ENCODE results near the gene NCOA1. TPM values are rescaled to one million over a fixed set of nuclear protein-coding genes. Genes with fewer than 3 reads are reported as not detected.
"Not testable (repeated sequence)": the region's sequence is repeated elsewhere in the genome, so short reads cannot be mapped to it uniquely, and the experiment has no call there.

Gene NCOA1
- total and polyA plus RNA-seq, 5 experiments from 2014 or later, result 13.0 to 44.8 (median 27.2) TPM

- H3K27ac Mint-ChIP-seq, result no peak overlapping the region
- H3K9me3 Mint-ChIP-seq, result no peaks in the 10 kb centered on the region
- H3K4me1 Mint-ChIP-seq, result peaks cover 2 to 18% (median 4%) of the 10 kb centered on the region in 4 donors
- H3K27me3 Mint-ChIP-seq, result peaks cover 0 to 8% (median 4%) of the 10 kb centered on the region in 5 donors
- H3K36me3 Mint-ChIP-seq, result peaks cover 0 to 14% (median 12%) of the 10 kb centered on the region in 3 donors
- ATAC-seq (no peak), DNase-seq (no peak)
- H3K4me3 Mint-ChIP-seq, result no peak overlapping the region
- POLR2A ChIA-PET, result no interaction called here
Observed at GRCh38 chr2:24787532-24787931, 296.5 kb downstream of the NCOA1 start.

DNA sequence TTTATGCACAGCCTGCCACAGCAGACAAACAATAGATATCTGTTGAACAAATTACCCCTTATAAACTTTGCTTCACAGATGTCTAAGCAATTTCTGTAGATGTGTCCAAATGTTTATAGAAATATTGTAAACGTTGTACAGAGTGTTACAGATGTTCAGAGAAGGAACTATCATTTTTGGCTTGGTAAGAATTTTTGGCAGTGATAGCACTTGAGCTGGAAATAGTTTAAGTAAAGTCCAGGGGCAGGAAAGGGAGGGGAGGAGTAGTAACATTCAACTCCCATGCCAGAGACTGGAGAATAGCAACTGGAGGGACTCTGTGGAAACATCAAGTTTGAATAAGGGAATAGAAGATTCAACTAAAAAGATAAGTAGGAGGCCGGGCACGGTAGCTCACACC lies 297.8 kb downstream of the NCOA1 start:
- H3K27me3 Mint-ChIP-seq, result peaks cover 0 to 3% (median 0%) of the 10 kb centered on the region in 5 donors
- no peak for DNase-seq
- POLR2A ChIA-PET, result no interaction called here
- H3K27ac Mint-ChIP-seq, result no peak overlapping the region
- H3K4me3 Mint-ChIP-seq, result no peak overlapping the region
- peaks cover 0 to 14% (median 12%) of the 10 kb centered on the region in 3 donors for H3K36me3 Mint-ChIP-seq
- H3K4me1 Mint-ChIP-seq, result peaks cover 7 to 30% (median 12%) of the 10 kb centered on the region in 4 donors
- peaks cover 0 to 3% (median 0%) of the 10 kb centered on the region in 9 donors for H3K9me3 Mint-ChIP-seq
- no peak for ATAC-seq

DNA sequence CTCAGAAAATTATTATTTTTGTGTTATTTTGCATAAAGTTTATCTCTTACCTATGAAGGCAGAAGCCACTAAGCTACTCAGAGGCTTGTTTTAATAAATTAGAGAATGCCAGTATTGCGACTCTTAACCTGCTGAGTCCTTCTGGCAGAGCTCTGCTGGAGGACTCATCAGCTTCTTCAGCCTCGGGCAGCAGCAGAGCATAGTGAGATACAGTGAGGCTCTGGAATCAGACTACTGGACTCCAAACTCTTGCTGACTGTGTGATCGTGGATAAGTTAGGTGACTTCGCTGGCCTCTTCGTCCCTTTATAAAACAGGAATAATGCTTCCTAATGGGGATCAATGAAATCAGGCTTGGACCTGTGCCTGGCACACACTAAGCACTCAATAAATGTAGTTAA lies 300.4 kb downstream of the NCOA1 start:
- POLR2A ChIA-PET, result no interaction called here
- Mint-ChIP-seq H3K27ac (peak overlapping the region in 1 of 10 donors; percentile 24), H3K36me3 (peaks cover 0 to 14% (median 12%) of the 10 kb centered on the region in 3 donors), H3K4me1 (peaks cover 8 to 25% (median 14%) of the 10 kb centered on the region in 4 donors), H3K27me3 (peaks cover 0 to 3% (median 0%) of the 10 kb centered on the region in 5 donors), H3K4me3 (peak overlapping the region in 1 of 10 donors; percentile 7), H3K9me3 (peaks cover 0 to 3% (median 0%) of the 10 kb centered on the region in 9 donors)
- DNase-seq (no peak), ATAC-seq (no peak)

DNA sequence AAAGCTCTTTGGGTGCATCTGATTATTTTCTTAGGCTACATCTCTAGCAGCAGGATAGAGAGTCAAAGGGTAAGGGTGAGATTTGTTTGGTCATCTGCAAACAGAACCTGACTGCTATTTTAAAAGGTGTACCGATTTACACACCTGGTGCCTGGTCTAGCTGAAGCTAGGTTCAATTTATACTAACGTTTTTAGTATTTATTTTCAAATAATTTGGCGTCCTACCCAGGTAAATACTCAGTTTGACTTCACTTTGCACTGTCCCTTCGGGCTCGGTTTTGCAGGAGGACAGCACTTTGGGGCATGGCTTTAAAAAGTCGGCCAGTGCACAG lies 301.5 kb downstream of the NCOA1 start:
- ATAC-seq (no peak), DNase-seq (no peak)
- peaks cover 9 to 25% (median 14%) of the 10 kb centered on the region in 4 donors for H3K4me1 Mint-ChIP-seq
- POLR2A ChIA-PET, result interaction anchor here (0.8 to 1.4 kb wide), 6 partner anchors 25 to 881 kb away, joined by 3 to 6 read pairs (median 4); partner anchors contain the start of genes DTNB, ITSN2 and NCOA1
- peaks cover 0 to 15% (median 12%) of the 10 kb centered on the region in 3 donors for H3K36me3 Mint-ChIP-seq
- peak overlapping the region; percentile 99 to 100 (median 100) for H3K27ac Mint-ChIP-seq
- H3K4me3 Mint-ChIP-seq, result peak overlapping the region; percentile 91 to 99 (median 96)
- H3K27me3 Mint-ChIP-seq, result peaks cover 0 to 3% (median 0%) of the 10 kb centered on the region in 5 donors
- peaks cover 0 to 3% (median 0%) of the 10 kb centered on the region in 9 donors for H3K9me3 Mint-ChIP-seq

DNA sequence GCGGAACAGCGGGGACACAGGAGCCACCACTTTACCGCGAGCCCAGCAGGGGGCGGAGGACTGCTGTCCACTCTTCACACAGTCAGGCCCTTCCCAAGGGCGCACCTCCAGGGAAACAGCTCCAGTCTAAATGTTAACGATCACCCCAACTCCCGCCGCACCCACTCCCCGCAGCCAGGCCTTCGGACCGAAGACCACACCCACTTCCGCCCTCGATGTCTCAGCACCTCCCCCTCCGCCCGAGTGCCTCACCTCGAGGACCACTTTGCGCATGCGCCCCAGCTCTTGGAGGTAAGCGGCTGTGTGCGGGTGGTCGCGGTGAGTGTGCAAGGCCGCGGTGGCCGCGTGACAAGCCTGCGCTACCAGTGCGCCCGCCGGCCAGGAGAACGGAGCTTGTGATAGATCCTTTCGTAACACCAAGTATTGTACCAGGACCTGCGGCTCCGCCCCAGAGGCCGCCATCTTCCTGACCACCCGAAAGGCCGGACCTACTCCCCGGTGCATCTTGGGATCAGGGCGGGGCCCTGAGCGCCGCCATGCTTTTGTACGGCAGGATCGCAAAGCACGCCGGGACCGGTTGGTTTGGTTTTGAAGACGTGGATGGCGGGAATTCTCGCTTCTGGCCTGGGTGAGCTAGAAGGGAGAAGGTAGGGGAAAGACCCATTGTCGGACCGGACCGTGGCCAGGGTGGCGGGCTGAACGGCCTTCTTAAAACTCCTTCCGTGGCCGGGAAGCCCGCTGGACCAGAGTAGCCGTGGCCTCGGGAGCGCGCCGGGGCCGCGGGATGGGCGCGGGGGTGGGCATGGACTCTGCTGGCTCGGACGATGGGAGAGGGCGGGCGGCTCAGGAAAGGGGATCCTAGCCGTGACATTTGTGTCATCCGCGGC lies 302.1 kb downstream of the NCOA1 start, which contains the start of the genes CENPO and PTRHD1:
Gene CENPO (plus strand): TSS at position 552 of the 887 bp plus-strand sequence. CDS start 495 bp downstream, outside the sequence.
Gene PTRHD1 (minus strand): TSS at position 518 of the 887 bp plus-strand sequence. CDS start 14 bp downstream, at position 504.
- Mint-ChIP-seq H3K36me3 (peaks cover 0 to 17% (median 12%) of the 10 kb centered on the region in 3 donors), H3K4me1 (peaks cover 9 to 25% (median 14%) of the 10 kb centered on the region in 4 donors), H3K27ac (peak within 1 kb of the TSS; percentile 99 to 100 (median 100)), H3K27me3 (peaks cover 0 to 3% (median 0%) of the 10 kb centered on the region in 5 donors), H3K4me3 (peak within 1 kb of the TSS; percentile 91 to 99 (median 96)), H3K9me3 (peaks cover 0 to 3% (median 0%) of the 10 kb centered on the region in 9 donors)
- POLR2A ChIA-PET, result interaction anchor here (0.6 to 1.4 kb wide), 8 partner anchors 26 to 880 kb away, joined by 3 to 6 read pairs (median 4); partner anchors contain the start of genes ADCY3, DTNB, ITSN2 and NCOA1
- DNase-seq (peak; percentile 88 to 100 (median 93)), ATAC-seq (peak; percentile 97 to 98)

- H3K27ac Mint-ChIP-seq, result peak overlapping the region; percentile 53 to 100 (median 100)
- H3K4me3 Mint-ChIP-seq, result peak overlapping the region; percentile 91 to 99 (median 96)
Observed at GRCh38 chr2:24793761-24794435, 302.8 kb downstream of the NCOA1 start.

DNA sequence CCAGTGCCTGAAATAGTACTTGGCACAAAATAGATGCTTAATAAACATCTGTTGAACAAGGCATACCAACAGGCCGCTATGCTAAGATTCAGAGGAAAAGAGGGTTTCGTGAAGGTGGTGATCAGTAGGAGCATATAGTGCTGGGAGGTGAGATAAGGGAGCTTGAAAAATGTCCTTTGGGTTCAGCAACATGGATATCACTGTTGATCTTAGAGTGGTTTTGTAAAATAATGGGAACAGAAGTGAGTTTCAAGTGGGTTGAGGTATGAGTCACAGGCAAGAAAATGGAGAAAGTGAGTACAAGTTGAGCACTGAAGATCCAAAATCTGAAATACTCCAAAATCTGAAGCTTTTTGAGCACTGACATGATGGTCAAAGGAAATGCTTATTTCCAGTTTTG lies 306.6 kb downstream of the NCOA1 start:
- POLR2A ChIA-PET, result no interaction called here
- H3K36me3 Mint-ChIP-seq, result peaks cover 0 to 23% (median 18%) of the 10 kb centered on the region in 3 donors
- no peak overlapping the region for H3K27ac Mint-ChIP-seq

More at GRCh38 chr2:24793761-24794435, 302.8 kb downstream of the NCOA1 start:
- ATAC-seq (no peak), DNase-seq (no peak)
- Mint-ChIP-seq H3K36me3 (peaks cover 0 to 14% (median 8%) of the 10 kb centered on the region in 3 donors), H3K9me3 (peaks cover 0 to 3% (median 0%) of the 10 kb centered on the region in 9 donors), H3K4me1 (peaks cover 9 to 25% (median 14%) of the 10 kb centered on the region in 4 donors), H3K27me3 (peaks cover 0 to 3% (median 0%) of the 10 kb centered on the region in 5 donors)
- POLR2A ChIA-PET, result interaction anchor here (0.6 to 1.4 kb wide), 3 partner anchors 126 to 433 kb away, joined by 3 to 5 read pairs (median 5); partner anchors contain the start of genes ADCY3 and ITSN2

GRCh38 chr2:24800487-24800886 lies 309.4 kb downstream of the NCOA1 start:
- POLR2A ChIA-PET, H3K4me1 Mint-ChIP-seq, H3K4me3 Mint-ChIP-seq, H3K27me3 Mint-ChIP-seq, H3K27ac Mint-ChIP-seq, DNase-seq, ATAC-seq, H3K9me3 Mint-ChIP-seq: not testable (repeated sequence)
- H3K36me3 Mint-ChIP-seq, result peaks cover 0 to 37% (median 34%) of the 10 kb centered on the region in 3 donors

More for the DNA sequence above, 306.6 kb downstream of the NCOA1 start:
- Mint-ChIP-seq H3K4me1 (peaks cover 8 to 19% (median 9%) of the 10 kb centered on the region in 4 donors), H3K27me3 (peaks cover 0 to 3% (median 0%) of the 10 kb centered on the region in 5 donors), H3K9me3 (peaks cover 0 to 3% (median 0%) of the 10 kb centered on the region in 9 donors), H3K4me3 (no peak overlapping the region)
- DNase-seq (no peak), ATAC-seq (no peak)

- DNase-seq, H3K27ac Mint-ChIP-seq, POLR2A ChIA-PET, H3K27me3 Mint-ChIP-seq, H3K4me1 Mint-ChIP-seq, H3K4me3 Mint-ChIP-seq, ATAC-seq: not testable (repeated sequence)
- Mint-ChIP-seq H3K9me3 (peaks cover 0 to 13% (median 4%) of the 10 kb centered on the region in 9 donors), H3K36me3 (peaks cover 10 to 34% (median 29%) of the 10 kb centered on the region in 3 donors)
Observed at GRCh38 chr2:24805811-24806660, 315.0 kb downstream of the NCOA1 start.

DNA sequence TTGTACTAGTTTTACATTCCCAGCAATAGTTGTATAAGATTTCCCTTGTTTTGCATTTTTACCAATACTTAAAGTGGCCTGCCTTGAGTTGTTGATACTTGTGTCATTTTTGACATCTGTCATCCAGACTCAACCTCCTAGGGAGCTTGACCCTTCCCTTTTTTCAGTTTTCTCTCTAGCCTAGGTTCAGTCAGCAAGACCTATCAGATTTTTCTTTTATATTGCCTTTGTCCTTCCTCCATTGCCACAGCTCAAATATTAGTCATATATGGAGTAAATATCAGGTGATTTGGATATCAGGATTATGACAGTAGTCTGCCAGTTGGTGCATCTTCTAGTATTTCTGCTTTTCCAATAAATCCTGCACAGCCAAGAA lies 315.6 kb downstream of the NCOA1 start:
- Mint-ChIP-seq H3K27me3 (no peaks in the 10 kb centered on the region), H3K4me1 (peaks cover 2 to 7% (median 5%) of the 10 kb centered on the region in 4 donors), H3K4me3 (no peak overlapping the region), H3K27ac (no peak overlapping the region), H3K9me3 (peaks cover 0 to 13% (median 4%) of the 10 kb centered on the region in 9 donors), H3K36me3 (peaks cover 10 to 31% (median 27%) of the 10 kb centered on the region in 3 donors)
- no peak for ATAC-seq
- POLR2A ChIA-PET, result no interaction called here
- no peak for DNase-seq

- POLR2A ChIA-PET, result no interaction called here
- peaks cover 10 to 20% (median 20%) of the 10 kb centered on the region in 3 donors for H3K36me3 Mint-ChIP-seq
- no peak overlapping the region for H3K4me3 Mint-ChIP-seq
- H3K27me3 Mint-ChIP-seq, result no peaks in the 10 kb centered on the region
- no peak for ATAC-seq
- H3K4me1 Mint-ChIP-seq, result peaks cover 0 to 7% (median 2%) of the 10 kb centered on the region in 4 donors
- no peak for DNase-seq
- peaks cover 0 to 13% (median 4%) of the 10 kb centered on the region in 9 donors for H3K9me3 Mint-ChIP-seq
- H3K27ac Mint-ChIP-seq, result peak overlapping the region in 4 of 10 donors; percentile 6 to 66 (median 31)
Observed at GRCh38 chr2:24809316-24810007, 318.4 kb downstream of the NCOA1 start.

Data from naive thymus-derived CD8-positive, alpha-beta T cell (primary cell).